Measurements from ENCODE around the gene ABCC10.
"Not testable (repeated sequence)": the region's sequence is repeated elsewhere in the genome, so short reads cannot be mapped to it uniquely, and the experiment has no call there.

Gene ABCC10

GRCh38 chr6:43497689-43498088, 70.3 kb downstream of the ABCC10 start:
- ChIA-PET POLR2A (ENCODE audit: low non-redundant PET) (no interaction called here), CTCF (interaction anchor here (0.6 to 3.3 kb wide), 2 partner anchors 9 to 78 kb away, joined by 4 to 39 read pairs; no protein-coding TSS in a partner anchor)

GRCh38 chr6:43498291-43498690, 71.0 kb downstream of the ABCC10 start:
- CTCF ChIA-PET, result not testable (repeated sequence)

More at GRCh38 chr6:43497689-43498088, 70.3 kb downstream of the ABCC10 start:
- peak overlapping the region; percentile 99 for H3K27ac ChIP-seq
- TF ChIP-seq CTCF (conservative IDR thresholded peaks at IDR 0.05; ENCODE audit: low read depth), result no peak
- DNase-seq (ENCODE audit: low spot score), result no peak

GRCh38 chr6:43499028-43499815, 71.9 kb downstream of the ABCC10 start:
- CTCF ChIA-PET, result no interaction called here
- no peak for DNase-seq (ENCODE audit: low spot score)
- TF ChIP-seq CTCF (conservative IDR thresholded peaks at IDR 0.05; ENCODE audit: low read depth), result no peak
- POLR2A ChIA-PET (ENCODE audit: low non-redundant PET), result no interaction called here
- H3K27ac ChIP-seq, result peak overlapping the region; percentile 99

More at GRCh38 chr6:43498291-43498690, 71.0 kb downstream of the ABCC10 start:
- DNase-seq (ENCODE audit: low spot score); POLR2A ChIA-PET (ENCODE audit: low non-redundant PET): not testable (repeated sequence)
- peak overlapping the region; percentile 99 for H3K27ac ChIP-seq
